BLaER1 treated with 17β-estradiol and CSF1 and Interleukin-3, amounts not matched to agents 10 nM and 100 nM (cell line): ENCODE results near the gene NFATC4.
A peak's percentile ranks its signal among the peaks of the same experiment; 100 is the strongest.
"Not testable (repeated sequence)": the region's sequence is repeated elsewhere in the genome, so short reads cannot be mapped to it uniquely, and the experiment has no call there.

Experiments used
- H3K27ac ChIP-seq, 11 experiments: shearing (Covaris generic); formaldehyde crosslinking; 2 replicates each; pipeline ENCODE4 v1.8.1; 2022
- H3K27me3 ChIP-seq, 11 experiments: shearing (Covaris generic); formaldehyde crosslinking; 2 replicates each; pipeline ENCODE4 v1.8.1; 2022
- H3K36me3 ChIP-seq, 11 experiments: shearing (Covaris generic); formaldehyde crosslinking; 2 replicates each; pipeline ENCODE4 v1.8.1; 2022
- H3K4me1 ChIP-seq, 10 experiments: shearing (Covaris generic); formaldehyde crosslinking; 2 replicates each; pipeline ENCODE4 v1.8.1; 2022
- H3K4me2 ChIP-seq, 11 experiments: shearing (Covaris generic); formaldehyde crosslinking; 2 replicates each; pipeline ENCODE4 v1.8.1; 2022
- H3K4me3 ChIP-seq, 10 experiments: shearing (Covaris generic); formaldehyde crosslinking; 2 replicates each; pipeline ENCODE4 v1.8.1; 2022
- H3K9ac ChIP-seq, 11 experiments: shearing (Covaris generic); formaldehyde crosslinking; 2 replicates each; pipeline ENCODE4 v1.8.1; 2022
- H3K9me3 ChIP-seq, 11 experiments: shearing (Covaris generic); formaldehyde crosslinking; replicated peaks in 1 of 11; 2 replicates each; pipeline ENCODE4 v1.8.1; 2022
- H4K20me1 ChIP-seq, 11 experiments: shearing (Covaris generic); formaldehyde crosslinking; 2 replicates each; pipeline ENCODE4 v1.8.1; 2022
- Cebpa-rat ChIP-seq, 11 experiments: shearing (Covaris generic); IDR thresholded peaks; 2 replicates each; pipeline ENCODE4 v1.8.1; 2022

NFATC4 gene

DNA sequence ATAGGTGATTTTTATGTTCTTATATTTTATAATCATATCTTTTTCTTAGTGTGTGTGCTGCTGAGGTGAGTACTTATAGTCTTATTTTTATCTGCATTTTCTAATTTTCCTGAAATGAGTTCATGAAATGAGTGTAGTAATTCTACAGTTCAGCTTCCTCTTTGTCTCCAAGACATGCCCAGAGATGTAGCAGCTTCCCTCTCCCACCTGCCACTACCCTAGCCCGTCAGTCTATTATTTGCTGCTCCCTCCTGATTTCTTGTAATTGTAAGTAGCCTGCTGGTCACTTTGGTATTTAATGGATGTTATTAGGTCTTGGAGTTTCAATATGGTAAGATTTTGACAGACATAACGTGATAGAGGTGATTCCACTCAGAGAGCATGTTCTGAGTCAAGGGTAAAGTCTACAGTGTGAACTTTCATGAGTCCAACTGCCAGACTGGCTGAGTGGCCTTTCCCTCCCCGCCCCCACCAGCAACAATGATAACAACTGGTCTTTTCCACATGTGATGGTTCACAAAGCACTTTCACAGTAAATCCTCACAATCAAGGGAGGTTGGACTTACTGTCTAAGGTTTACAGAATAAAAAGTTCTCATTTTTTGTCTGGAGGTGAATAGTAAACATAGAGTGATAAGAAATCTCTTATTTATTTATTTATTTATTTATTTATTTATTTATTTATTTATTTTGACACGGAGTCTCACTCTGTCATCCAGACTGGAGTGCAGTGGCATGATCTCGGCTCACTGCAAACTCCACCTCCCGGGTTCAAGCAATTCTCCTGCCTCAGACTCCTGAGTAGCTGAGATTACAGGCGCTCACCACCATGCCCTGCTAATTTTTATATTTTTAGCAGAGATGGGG, 24.0 kb upstream of the NFATC4 start:
- Histone ChIP-seq H3K27ac (no peak overlapping the region), H4K20me1 (no peaks in the 10 kb centered on the region), H3K27me3 (peaks cover 11 to 28% (median 23%) of the 10 kb centered on the region in 11 experiments), H3K4me2 (no peak overlapping the region), H3K4me1 (peaks cover 7 to 15% (median 11%) of the 10 kb centered on the region in 10 experiments; a peak in 14 of 20 replicates), H3K36me3 (no peaks in the 10 kb centered on the region), H3K9ac (no peak overlapping the region), H3K9me3 (peaks cover 0 to 10% (median 5%) of the 10 kb centered on the region in 11 experiments; a peak in 6 of 22 replicates), H3K4me3 (no peak overlapping the region)
- no peak for TF ChIP-seq Cebpa-rat (IDR thresholded peaks at IDR 0.05)

GRCh38 chr14:24347134-24347533, 20.9 kb upstream of the NFATC4 start:
- H3K4me3 ChIP-seq, result no peak overlapping the region
- peaks cover 0 to 8% (median 0%) of the 10 kb centered on the region in 11 experiments; a peak in 2 of 22 replicates for H3K27me3 ChIP-seq

GRCh38 chr14:24348186-24348585, 19.8 kb upstream of the NFATC4 start:
- H3K4me2 ChIP-seq, result no peak overlapping the region
- H3K9ac ChIP-seq, result no peak overlapping the region
- H3K9me3 ChIP-seq, result no peaks in the 10 kb centered on the region
- TF ChIP-seq Cebpa-rat (IDR thresholded peaks at IDR 0.05), result no peak
- H3K27me3 ChIP-seq, result peaks cover 0 to 8% (median 0%) of the 10 kb centered on the region in 11 experiments; a peak in 2 of 22 replicates
- no peaks in the 10 kb centered on the region for H4K20me1 ChIP-seq
- no peak overlapping the region for H3K4me3 ChIP-seq
- H3K27ac ChIP-seq, result no peak overlapping the region
- H3K4me1 ChIP-seq, result peaks cover 0 to 19% (median 0%) of the 10 kb centered on the region in 10 experiments; a peak in 6 of 20 replicates
- H3K36me3 ChIP-seq, result no peaks in the 10 kb centered on the region

More at GRCh38 chr14:24347134-24347533, 20.9 kb upstream of the NFATC4 start:
- no peak overlapping the region for H3K4me2 ChIP-seq
- no peak overlapping the region for H3K9ac ChIP-seq
- no peak overlapping the region for H3K27ac ChIP-seq
- no peaks in the 10 kb centered on the region for H3K9me3 ChIP-seq
- H3K4me1 ChIP-seq, result peaks cover 0 to 16% (median 0%) of the 10 kb centered on the region in 10 experiments; a peak in 6 of 20 replicates
- H4K20me1 ChIP-seq, result no peaks in the 10 kb centered on the region
- TF ChIP-seq Cebpa-rat (IDR thresholded peaks at IDR 0.05), result no peak
- no peaks in the 10 kb centered on the region for H3K36me3 ChIP-seq

DNA sequence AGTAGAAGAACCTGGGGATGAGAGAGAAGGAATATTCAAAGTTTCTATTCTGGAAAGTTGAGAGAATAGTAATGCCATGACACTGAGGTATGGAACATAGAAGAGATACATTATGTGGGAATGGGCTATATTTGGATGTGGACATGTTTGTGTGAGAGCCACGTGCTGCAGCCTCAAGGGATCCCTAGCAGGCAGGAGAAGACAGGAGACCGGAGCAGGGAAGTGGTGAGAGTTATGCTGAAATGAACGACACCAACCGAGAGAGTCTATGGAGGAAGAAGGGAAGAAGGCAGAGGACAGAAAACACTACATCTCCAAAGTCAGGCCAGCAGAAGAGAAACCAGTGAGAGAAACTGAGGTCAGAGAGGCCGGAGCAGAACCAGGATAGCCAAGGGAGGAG, 18.2 kb upstream of the NFATC4 start:
- Histone ChIP-seq H4K20me1 (no peaks in the 10 kb centered on the region), H3K27ac (no peak overlapping the region), H3K36me3 (no peaks in the 10 kb centered on the region), H3K4me3 (no peak overlapping the region), H3K27me3 (peaks cover 0 to 8% (median 0%) of the 10 kb centered on the region in 11 experiments; a peak in 2 of 22 replicates), H3K9me3 (no peaks in the 10 kb centered on the region), H3K4me2 (no peak overlapping the region), H3K9ac (no peak overlapping the region), H3K4me1 (peaks cover 0 to 25% (median 7%) of the 10 kb centered on the region in 10 experiments; a peak in 14 of 20 replicates)
- no peak for TF ChIP-seq Cebpa-rat (IDR thresholded peaks at IDR 0.05)

DNA sequence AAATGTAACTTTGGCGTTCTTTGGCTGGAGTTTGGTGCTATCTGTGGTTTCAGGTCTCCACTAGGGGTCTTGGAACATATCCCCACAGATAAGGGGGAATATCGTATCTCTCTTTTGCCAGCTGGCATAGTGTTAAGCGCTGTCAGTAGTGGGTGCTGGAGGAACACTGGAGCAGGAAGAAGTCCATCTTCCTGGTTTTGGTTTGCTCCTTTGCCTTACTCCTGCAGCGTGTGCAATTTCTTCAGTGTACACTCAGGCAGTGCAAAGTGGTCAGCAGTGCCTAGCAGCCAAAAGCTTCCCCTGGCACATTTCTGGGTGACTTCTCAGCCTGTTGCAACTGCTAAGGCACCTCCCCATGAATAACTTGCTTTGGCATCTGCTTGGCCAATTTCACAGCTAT, 16.5 kb upstream of the NFATC4 start:
- Histone ChIP-seq H4K20me1 (no peaks in the 10 kb centered on the region), H3K9me3 (no peaks in the 10 kb centered on the region), H3K27ac (no peak overlapping the region), H3K4me3 (no peak overlapping the region), H3K27me3 (peaks cover 0 to 8% (median 0%) of the 10 kb centered on the region in 11 experiments; a peak in 2 of 22 replicates), H3K4me1 (peaks cover 0 to 35% (median 7%) of the 10 kb centered on the region in 10 experiments; a peak in 14 of 20 replicates), H3K4me2 (peak overlapping the region in 3 of 11 experiments; percentile 16 to 55 (median 38); a peak in 7 of 22 replicates), H3K36me3 (no peaks in the 10 kb centered on the region), H3K9ac (no peak overlapping the region)
- TF ChIP-seq Cebpa-rat (IDR thresholded peaks at IDR 0.05), result no peak

DNA sequence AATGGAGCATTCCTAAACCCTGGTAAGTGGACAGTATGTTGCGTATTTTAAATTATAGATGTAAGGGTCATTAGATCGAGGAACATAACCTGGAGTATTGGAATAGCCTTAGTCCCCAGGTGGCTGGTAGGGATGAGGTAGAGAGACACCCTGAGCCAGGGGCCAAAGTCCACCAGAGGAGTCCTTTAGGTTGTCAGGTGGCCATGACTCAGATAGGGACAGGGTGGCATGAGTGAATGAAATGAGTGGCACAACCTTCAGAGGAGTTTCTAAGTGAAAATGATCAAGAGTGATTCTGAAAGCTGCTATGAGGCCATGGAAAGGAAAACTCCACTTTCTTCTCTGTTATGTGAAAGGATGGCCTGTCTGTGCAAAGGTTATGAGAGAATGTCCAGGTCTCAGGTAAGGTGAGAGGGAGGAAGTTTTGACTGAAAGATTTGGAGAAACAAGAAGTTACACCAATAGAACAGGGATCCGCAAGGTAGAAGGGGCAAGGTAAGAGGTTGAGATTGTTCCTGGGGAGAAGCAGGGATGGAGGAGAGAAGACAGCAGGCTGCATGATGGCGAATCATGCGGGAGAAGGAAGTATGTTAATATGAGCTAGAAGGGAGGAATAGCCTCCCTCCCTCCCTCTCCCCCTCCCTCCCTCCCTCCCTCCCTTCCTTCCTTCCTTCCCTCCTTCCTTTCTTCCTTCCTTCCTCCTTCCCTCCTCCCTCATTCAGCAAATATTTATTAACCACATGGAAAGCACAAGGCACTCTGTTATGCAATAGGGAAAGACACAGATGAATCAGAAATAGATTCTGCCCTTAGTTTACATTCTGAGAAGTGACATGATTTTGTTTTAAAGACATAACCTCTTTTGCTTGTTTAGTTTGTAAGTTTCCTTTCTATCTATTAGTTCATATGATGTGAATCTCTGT, 14.2 kb upstream of the NFATC4 start:
- H3K4me3 ChIP-seq, result no peak overlapping the region
- H3K4me1 ChIP-seq, result peaks cover 0 to 35% (median 7%) of the 10 kb centered on the region in 10 experiments; a peak in 14 of 20 replicates
- H3K27me3 ChIP-seq, result peaks cover 0 to 8% (median 0%) of the 10 kb centered on the region in 11 experiments; a peak in 2 of 22 replicates
- H3K9ac ChIP-seq, result no peak overlapping the region
- H4K20me1 ChIP-seq, result no peaks in the 10 kb centered on the region
- H3K27ac ChIP-seq, result peak overlapping the region in 3 of 11 experiments; percentile 23 to 60 (median 50); a peak in 5 of 22 replicates
- H3K4me2 ChIP-seq, result peak overlapping the region in 10 of 11 experiments; percentile 2 to 80 (median 42); a peak in 10 of 22 replicates
- no peak for TF ChIP-seq Cebpa-rat (IDR thresholded peaks at IDR 0.05)
- H3K9me3 ChIP-seq, result no peaks in the 10 kb centered on the region
- no peaks in the 10 kb centered on the region for H3K36me3 ChIP-seq

DNA sequence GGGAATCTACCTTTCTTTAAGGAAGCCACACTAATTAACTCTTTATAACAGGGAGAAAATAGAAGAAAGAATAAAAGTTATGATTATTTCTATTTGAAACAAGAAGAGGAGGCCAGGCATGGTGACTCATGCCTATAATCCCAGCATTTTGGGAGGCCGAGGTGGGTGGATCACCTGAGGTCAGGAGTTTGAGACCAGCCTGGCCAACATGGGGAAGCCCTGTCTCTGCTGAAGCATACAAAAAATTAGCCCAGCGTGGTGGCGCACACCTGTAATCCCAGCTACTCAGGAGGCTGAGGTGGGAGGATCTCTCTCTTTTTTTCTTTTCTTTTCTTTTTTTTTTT, 13.5 kb upstream of the NFATC4 start:
- not testable (repeated sequence) for H3K27me3 ChIP-seq, H3K36me3 ChIP-seq, H3K9me3 ChIP-seq, H4K20me1 ChIP-seq, H3K9ac ChIP-seq, H3K4me3 ChIP-seq
- Histone ChIP-seq H3K4me1 (peaks cover 0 to 35% (median 7%) of the 10 kb centered on the region in 10 experiments; a peak in 14 of 20 replicates), H3K27ac (peak overlapping the region in 3 of 11 experiments; percentile 23 to 60 (median 50); a peak in 5 of 22 replicates), H3K4me2 (peak overlapping the region in 9 of 11 experiments; percentile 2 to 80 (median 45); a peak in 11 of 22 replicates)

DNA sequence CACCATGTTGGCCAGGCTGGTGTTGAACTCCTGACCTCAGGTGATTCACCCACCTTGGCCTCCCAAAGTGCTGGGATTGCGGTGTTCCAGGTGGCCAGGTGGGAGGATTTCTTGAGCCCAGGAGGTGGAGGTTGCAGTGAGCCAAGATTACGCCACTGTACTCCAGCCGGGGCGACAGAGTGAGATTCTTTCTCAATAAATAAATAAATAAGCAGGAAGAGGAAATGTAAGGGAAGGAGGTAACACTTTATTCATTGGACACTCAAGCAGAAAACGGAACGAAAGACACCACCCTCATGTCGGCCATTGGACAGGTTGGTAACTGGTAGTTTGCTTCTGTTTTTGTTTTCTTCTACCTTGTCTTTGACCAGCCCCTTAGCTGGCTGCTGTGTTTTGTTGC, 13.0 kb upstream of the NFATC4 start:
- Histone ChIP-seq H3K27me3 (peaks cover 0 to 4% (median 0%) of the 10 kb centered on the region in 11 experiments; a peak in 2 of 22 replicates), H3K36me3 (no peaks in the 10 kb centered on the region)
- TF ChIP-seq Cebpa-rat (IDR thresholded peaks at IDR 0.05), result no peak

More for the DNA sequence above, 13.0 kb upstream of the NFATC4 start:
- Histone ChIP-seq H4K20me1 (no peaks in the 10 kb centered on the region), H3K4me1 (peaks cover 0 to 35% (median 7%) of the 10 kb centered on the region in 10 experiments; a peak in 14 of 20 replicates), H3K27ac (peak overlapping the region in 1 of 11 experiments; percentile 50; a peak in 1 of 22 replicates), H3K4me2 (peak overlapping the region in 3 of 11 experiments; percentile 69 to 80 (median 70); a peak in 5 of 22 replicates), H3K9ac (no peak overlapping the region), H3K4me3 (no peak overlapping the region), H3K9me3 (no peaks in the 10 kb centered on the region)
